OCI-M1 (cell line): Measurements from ENCODE around the gene PSRC1.
"Not testable (repeated sequence)": the region's sequence is repeated elsewhere in the genome, so short reads cannot be mapped to it uniquely, and the experiment has no call there.

ENCODE experiments used
- DNase-seq: peaks from one replicate; lab custom pipeline; 2025; lab: John Stamatoyannopoulos, UW

PSRC1 gene

GRCh38 chr1:109295712-109296415 lies 12.9 kb upstream of the PSRC1 start:
- no peak for DNase-seq

GRCh38 chr1:109294481-109294880 lies 11.5 kb upstream of the PSRC1 start:
- DNase-seq, result no peak

GRCh38 chr1:109293026-109293425 lies 10.1 kb upstream of the PSRC1 start:
- no peak for DNase-seq

- no peak for DNase-seq
These were observed 9.4 kb upstream of the PSRC1 start for GRCh38 chr1:109292364-109292763.

GRCh38 chr1:109290998-109291397 lies 8.1 kb upstream of the PSRC1 start:
- peak; percentile 77 for DNase-seq

- no peak for DNase-seq
These were observed 7.2 kb upstream of the PSRC1 start for GRCh38 chr1:109290137-109290536.

- DNase-seq, result not testable (repeated sequence)
These were observed 3.8 kb upstream of the PSRC1 start for GRCh38 chr1:109286762-109287161.

- DNase-seq, result no peak
These were observed 1.0 kb upstream of the PSRC1 start for GRCh38 chr1:109283748-109284600.

- no peak for DNase-seq
These were observed 421 bp downstream of the PSRC1 start for GRCh38 chr1:109282497-109282951.

- no peak for DNase-seq
These were observed 1.1 kb downstream of the PSRC1 start for GRCh38 chr1:109281680-109282496.

- DNase-seq, result no peak
These were observed 2.1 kb downstream of the PSRC1 start for GRCh38 chr1:109280862-109281261.

GRCh38 chr1:109279615-109280278 lies 3.2 kb downstream of the PSRC1 start:
- peak; percentile 80 for DNase-seq

GRCh38 chr1:109277434-109278204 lies 5.3 kb downstream of the PSRC1 start:
- DNase-seq, result peak; percentile 90

- no peak for DNase-seq
These were observed 7.1 kb downstream of the PSRC1 start for GRCh38 chr1:109275706-109276345.

GRCh38 chr1:109274533-109275476 lies 8.1 kb downstream of the PSRC1 start:
- DNase-seq, result peak; percentile 84

- DNase-seq, result no peak
These were observed 9.2 kb downstream of the PSRC1 start for GRCh38 chr1:109273570-109274288.

GRCh38 chr1:109272831-109273547 lies 10.0 kb downstream of the PSRC1 start:
- no peak for DNase-seq
